GF-D8 (cell line): Measurements from ENCODE around the gene KRTAP20-1.

Source experiments
- DNase-seq: peaks from one replicate; lab custom pipeline; 2025; lab: John Stamatoyannopoulos, UW

The KRTAP20-1 gene

GRCh38 chr21:30616125-30616524 lies at the start of gene KRTAP20-1:
KRTAP20-1 (plus strand) TSS chr21:30616425; CDS start chr21:30616455, 30 bp downstream.
- DNase-seq: no peak

DNA sequence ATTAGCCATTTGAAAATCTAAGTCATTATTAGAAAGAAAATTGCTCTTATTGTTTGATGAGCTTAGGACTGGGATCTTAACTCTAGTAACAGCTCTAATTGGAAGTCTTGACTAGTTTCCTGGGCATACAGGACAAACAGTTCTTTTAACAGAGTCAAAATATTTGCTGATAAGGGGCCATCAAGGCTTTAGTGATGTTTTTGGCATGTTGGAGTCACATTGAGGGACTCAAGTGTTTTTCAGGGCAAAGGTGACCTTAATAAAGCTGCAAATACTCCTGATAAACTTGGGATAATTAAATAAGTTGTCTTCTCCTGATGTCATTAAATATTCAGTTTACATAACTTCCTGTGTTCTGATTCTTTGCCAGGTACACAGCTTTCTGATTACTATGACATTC lies 48.6 kb upstream of the KRTAP20-1 start:
- no peak for DNase-seq

- DNase-seq: no peak
Observed at GRCh38 chr21:30577766-30578165, 38.5 kb upstream of the KRTAP20-1 start.

GRCh38 chr21:30579346-30579745 lies 36.9 kb upstream of the KRTAP20-1 start:
- DNase-seq: no peak

- no peak for DNase-seq
Observed at GRCh38 chr21:30580132-30580531, 36.1 kb upstream of the KRTAP20-1 start.

GRCh38 chr21:30582870-30583269 lies 33.4 kb upstream of the KRTAP20-1 start:
- DNase-seq: no peak

GRCh38 chr21:30590297-30590696 lies 25.9 kb upstream of the KRTAP20-1 start, which contains the start of gene KRTAP22-2:
KRTAP22-2 (minus strand) TSS chr21:30590397.
- no peak for DNase-seq

DNA sequence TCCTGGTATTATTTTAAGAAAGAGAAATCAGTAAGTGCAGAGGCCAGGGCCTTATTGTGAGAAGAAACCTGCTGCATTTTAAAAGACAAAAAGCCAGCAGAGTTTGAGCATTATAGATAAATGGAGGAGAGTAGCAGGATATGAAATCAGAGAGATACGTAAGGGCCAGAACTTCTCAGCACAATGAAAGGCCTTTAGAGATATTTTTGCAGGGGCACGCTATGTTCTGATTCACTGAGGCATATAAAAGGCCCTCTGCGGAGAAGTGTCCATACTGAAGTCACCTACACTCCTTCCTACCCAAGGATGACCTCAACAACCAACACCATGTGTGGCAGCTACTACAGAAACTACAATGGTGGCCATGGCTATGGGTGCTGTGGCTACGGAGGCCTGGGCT lies 24.1 kb upstream of the KRTAP20-1 start, which contains the start of gene KRTAP6-3:
KRTAP6-3 (plus strand) TSS at position 301 of the 400 bp plus-strand sequence; CDS start at position 307, 6 bp downstream.
- no peak for DNase-seq

GRCh38 chr21:30598802-30599201 lies 17.4 kb upstream of the KRTAP20-1 start, which contains the start of gene KRTAP6-2:
KRTAP6-2 (minus strand) TSS chr21:30598902; CDS start chr21:30598874, 28 bp downstream.
- no peak for DNase-seq

DNA sequence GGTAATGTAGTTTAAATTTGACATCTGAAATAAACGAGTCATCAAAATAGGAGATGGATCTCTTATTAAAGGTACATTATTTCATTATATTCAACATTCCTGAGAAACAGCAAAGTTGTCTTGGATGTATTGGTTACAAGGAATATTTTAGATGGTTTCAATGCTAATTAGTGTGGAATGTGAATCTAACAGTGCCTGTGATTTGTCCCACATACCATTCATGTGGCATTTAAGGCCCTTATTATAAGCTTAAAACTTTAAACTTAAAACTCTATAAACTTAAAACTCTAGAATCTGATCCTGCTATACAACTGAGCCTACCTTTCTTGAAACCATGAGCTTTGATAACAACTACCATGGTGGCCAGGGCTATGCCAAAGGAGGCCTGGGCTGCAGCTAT lies 15.4 kb upstream of the KRTAP20-1 start, which contains the start of gene KRTAP22-1:
KRTAP22-1 (plus strand) TSS at position 301 of the 400 bp plus-strand sequence.
- DNase-seq: no peak

GRCh38 chr21:30605968-30606367 lies 10.3 kb upstream of the KRTAP20-1 start:
- DNase-seq: no peak

GRCh38 chr21:30612132-30612531 lies 4.1 kb upstream of the KRTAP20-1 start:
- no peak for DNase-seq

- no peak for DNase-seq
Observed at GRCh38 chr21:30613836-30614235, 2.4 kb upstream of the KRTAP20-1 start, which contains the start of gene KRTAP6-1. KRTAP6-1 (minus strand) TSS chr21:30613930; CDS start chr21:30613904, 26 bp downstream.

DNA sequence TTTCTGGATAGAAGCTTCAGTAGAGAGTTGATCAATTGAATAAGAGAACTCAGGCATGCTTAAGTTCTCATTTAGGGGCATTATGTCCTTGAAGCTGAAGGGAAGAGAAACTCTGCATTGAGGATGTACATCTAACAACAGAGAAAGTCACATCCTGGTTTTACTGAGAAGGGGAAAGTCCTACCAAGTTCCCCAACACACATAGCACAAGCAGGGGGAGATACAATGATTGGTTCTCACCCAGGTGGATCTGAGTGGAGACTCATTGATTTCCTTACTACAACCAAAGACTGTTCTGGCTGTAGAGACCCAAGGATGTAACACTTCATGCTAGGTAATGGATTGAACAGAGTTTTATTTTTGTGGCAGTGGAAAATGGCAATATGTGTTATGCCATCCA lies 1.0 kb upstream of the KRTAP20-1 start:
- DNase-seq: no peak

DNA sequence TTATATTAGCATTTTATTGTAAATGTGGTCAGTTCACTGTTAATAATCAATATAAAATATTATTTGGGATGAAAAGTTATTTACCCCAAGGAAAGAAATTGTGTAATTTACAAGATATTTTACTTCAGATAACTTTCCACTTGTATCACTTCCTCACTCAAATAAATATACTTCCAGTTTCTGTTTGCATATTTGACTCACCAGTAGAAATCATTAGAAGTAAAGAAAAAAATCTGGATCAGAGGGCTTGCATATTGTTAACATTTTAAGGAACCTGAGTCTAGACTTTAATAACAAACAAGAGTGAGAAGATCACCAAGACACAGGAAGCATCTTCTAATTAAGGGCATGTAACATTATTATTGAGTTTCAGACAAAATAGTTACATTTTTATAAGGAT lies 3.9 kb downstream of the KRTAP20-1 start:
- DNase-seq: no peak

- no peak for DNase-seq
Observed at GRCh38 chr21:30620522-30620921, 4.3 kb downstream of the KRTAP20-1 start, which contains the start of gene KRTAP20-4. KRTAP20-4 (plus strand) TSS chr21:30620627.

DNA sequence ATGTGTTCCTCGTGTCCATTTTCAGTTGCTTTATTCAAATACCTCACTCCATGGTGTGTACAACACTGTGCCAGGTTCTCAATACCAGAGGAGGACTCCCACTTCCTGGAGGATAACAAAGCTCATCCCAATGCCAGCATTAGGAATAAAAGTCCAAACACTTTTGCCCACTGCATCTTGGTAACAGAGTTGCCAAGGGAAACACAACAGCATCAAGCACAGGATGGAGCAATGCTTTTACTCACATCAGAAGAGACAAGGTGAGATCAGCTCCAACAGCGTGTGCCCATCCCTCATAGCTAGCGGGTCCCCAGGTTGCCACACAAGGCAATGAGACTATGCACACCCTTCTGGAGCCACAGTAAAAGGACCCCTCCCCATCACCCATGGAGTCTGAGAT lies 7.1 kb downstream of the KRTAP20-1 start:
- DNase-seq: no peak

GRCh38 chr21:30625449-30626165 lies 9.4 kb downstream of the KRTAP20-1 start:
- DNase-seq: no peak

- DNase-seq: no peak
Observed at GRCh38 chr21:30628109-30628508, 11.9 kb downstream of the KRTAP20-1 start.

GRCh38 chr21:30629200-30629599 lies 13.0 kb downstream of the KRTAP20-1 start:
- DNase-seq: peak; percentile 9

DNA sequence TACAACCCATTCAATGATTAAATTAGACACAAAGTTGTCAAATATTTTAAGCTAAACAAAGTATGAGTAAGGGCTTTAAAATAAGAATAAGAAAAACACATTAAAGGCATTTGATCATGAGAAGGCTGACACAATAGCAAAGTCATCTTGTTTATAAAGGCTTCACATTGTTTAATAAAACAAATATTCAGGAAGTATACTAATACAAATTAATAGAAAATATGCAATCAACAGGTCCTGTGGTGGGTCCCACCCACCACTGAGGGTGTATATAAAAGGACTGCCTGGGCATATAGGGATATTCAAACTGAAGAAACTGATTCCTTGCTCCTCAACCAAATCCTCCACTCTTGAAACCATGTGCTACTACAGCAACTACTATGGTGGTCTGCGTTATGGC lies 18.7 kb downstream of the KRTAP20-1 start, which contains the start of gene KRTAP20-2:
KRTAP20-2 (plus strand) TSS at position 301 of the 400 bp plus-strand sequence; CDS start at position 359, 58 bp downstream.
- DNase-seq: no peak

- DNase-seq: no peak
Observed at GRCh38 chr21:30638686-30639085, 22.5 kb downstream of the KRTAP20-1 start.

- DNase-seq: no peak
Observed at GRCh38 chr21:30642564-30642963, 26.3 kb downstream of the KRTAP20-1 start, which contains the start of gene KRTAP20-3. KRTAP20-3 (plus strand) TSS chr21:30642864.
